Endodermal cell (in vitro differentiated cells): ENCODE measurements around the gene ITPKC. TPM values are rescaled to one million over a fixed set of nuclear protein-coding genes. Genes with fewer than 3 reads are reported as not detected.

Experiments used
- DNase-seq: peaks from one replicate; pipeline ENCODE4 v3.0.0-alpha.2; 2017
- H3K27ac ChIP-seq: 2 replicates; pipeline ENCODE4 v1.5.1; 2013; ENCODE audit warnings: mild to moderate bottlenecking, low read depth, low read length, moderate library complexity
- H3K27me3 ChIP-seq: 2 replicates; pipeline ENCODE4 v1.6.1; 2013; ENCODE audit warnings: mild to moderate bottlenecking, low read length, moderate library complexity; ENCODE audit not compliant: insufficient read depth, control insufficient read depth, poor library complexity, severe bottlenecking
- H3K36me3 ChIP-seq: 2 replicates; pipeline ENCODE4 v1.7.0; 2013; ENCODE audit warnings: mild to moderate bottlenecking, low read length, moderate library complexity; ENCODE audit not compliant: control insufficient read depth, insufficient read depth
- H3K4me1 ChIP-seq: one replicate; pipeline ENCODE4 v1.7.0; 2013; ENCODE audit warnings: low read length; ENCODE audit not compliant: control insufficient read depth, insufficient read depth
- H3K4me3 ChIP-seq: 2 replicates; pipeline ENCODE4 v1.5.1; 2013; ENCODE audit warnings: mild to moderate bottlenecking, low read length, moderate library complexity
- H3K9ac ChIP-seq: 2 replicates; pipeline ENCODE4 v1.6.1; 2013; ENCODE audit warnings: mild to moderate bottlenecking, low read length, moderate library complexity; ENCODE audit not compliant: poor library complexity, severe bottlenecking; ENCODE audit errors: extremely low read depth
- H3K9me3 ChIP-seq: 2 replicates; pipeline ENCODE4 v1.6.1; 2013; ENCODE audit warnings: mild to moderate bottlenecking, low read length, moderate library complexity; ENCODE audit not compliant: control insufficient read depth
- H3K27ac Mint-ChIP-seq: 2 replicates; pipeline ENCODE4 v1.8.0; 2020; ENCODE audit warnings: mixed read lengths
- H3K27me3 Mint-ChIP-seq: 2 replicates; pipeline ENCODE4 v1.8.0; 2021; ENCODE audit warnings: mild to moderate bottlenecking, mixed read lengths; ENCODE audit not compliant: insufficient read depth
- H3K36me3 Mint-ChIP-seq: 2 replicates; pipeline ENCODE4 v1.8.0; 2020; ENCODE audit warnings: low read depth, mixed read lengths
- H3K4me1 Mint-ChIP-seq: 2 replicates; pipeline ENCODE4 v1.8.0; 2020; ENCODE audit warnings: mixed read lengths
- H3K4me3 Mint-ChIP-seq: 2 replicates; pipeline ENCODE4 v1.8.0; 2020; ENCODE audit warnings: mild to moderate bottlenecking, moderate library complexity, mixed read lengths
- H3K9me3 Mint-ChIP-seq: 2 replicates; pipeline ENCODE4 v1.8.0; 2020; ENCODE audit warnings: mild to moderate bottlenecking, mixed read lengths
- CTCF ChIP-seq: fragments of 200-600 bp; sonication (generic); conservative IDR thresholded peaks from 2 replicates; pipeline ENCODE4 v1.5.0; 2021; ENCODE audit warnings: antibody characterized with exemption, mild to moderate bottlenecking
- WGBS, 2 experiments: methylation state at CpG; one replicate each; pipeline versions ENCODE4 v1.1.5 to v1.1.7; 2013; ENCODE audit warnings: missing lambda C conversion rate in 2 of 2, mixed read lengths in 1 of 2; ENCODE audit not compliant: insufficient coverage in 1 of 2, insufficient read length in 1 of 2; 5-methylcytosine and 5-hydroxymethylcytosine counted together
- total RNA-seq, 2 donors: library from RNA; stranded (reverse); fragmentation: NEBNext Ultra II Directional in 1 of 2; extraction: Animal tissue kit (Norgen Biotek cat#: 25700) in 1 of 2; gene quantifications; 2 replicates in 1 of 2; 3 replicates in 1 of 2; pipeline ENCODE4 v1.2.1, GENCODE V29; 2021

ITPKC gene
- total RNA-seq, 2 donors from 2014 or later, result 9.9 to 11.1 TPM

DNA sequence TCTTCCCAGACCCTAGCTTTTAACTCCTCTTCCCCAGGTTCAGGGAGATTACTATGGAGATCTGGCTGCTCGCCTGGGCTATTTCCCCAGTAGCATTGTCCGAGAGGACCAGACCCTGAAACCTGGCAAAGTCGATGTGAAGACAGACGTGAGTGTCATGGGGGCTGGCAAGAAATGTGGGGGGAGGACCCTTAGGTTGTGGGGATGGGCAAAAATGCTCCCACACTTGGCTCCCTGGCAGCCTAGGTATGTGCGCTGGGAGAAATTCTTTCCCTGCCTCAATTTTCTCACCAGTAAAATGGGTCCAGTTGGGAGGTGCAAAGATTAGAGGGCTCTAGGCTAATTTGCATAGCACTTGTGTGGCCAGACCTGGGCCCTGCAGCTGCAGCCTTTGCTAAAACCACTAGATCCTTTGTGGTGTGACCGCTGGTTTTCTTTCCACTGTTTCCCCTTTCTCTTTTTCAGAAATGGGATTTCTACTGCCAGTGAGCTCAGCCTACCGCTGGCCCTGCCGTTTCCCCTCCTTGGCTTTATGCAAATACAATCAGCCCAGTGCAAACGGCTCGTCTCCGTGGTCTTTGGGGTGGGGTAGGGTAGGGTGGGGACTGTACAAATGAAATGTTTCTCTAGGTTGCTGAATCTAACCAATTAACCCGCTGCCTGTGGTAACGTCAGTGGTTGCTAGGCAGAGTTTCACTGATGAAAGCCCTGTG is 60.2 kb downstream of the ITPKC start:
- peaks cover 7% of the 10 kb centered on the region for H3K4me1 Mint-ChIP-seq
- 25 to 35% methylated on average over 7 to 13 of the region's 13 CpGs for WGBS, 2 experiments
- Histone ChIP-seq H3K27me3 (no peaks in the 10 kb centered on the region), H3K27ac (peak overlapping the region; percentile 100), H3K9me3 (no peaks in the 10 kb centered on the region), H3K9ac (peak overlapping the region; percentile 87), H3K4me3 (peak overlapping the region; percentile 91), H3K4me1 (no peaks in the 10 kb centered on the region), H3K36me3 (no peaks in the 10 kb centered on the region)
- DNase-seq, result peak; percentile 96
- peak overlapping the region; percentile 85 for H3K4me3 Mint-ChIP-seq
- peaks cover 7% of the 10 kb centered on the region for H3K36me3 Mint-ChIP-seq
- no peaks in the 10 kb centered on the region for H3K9me3 Mint-ChIP-seq
- no peaks in the 10 kb centered on the region for H3K27me3 Mint-ChIP-seq
- no peak for TF ChIP-seq CTCF
- H3K27ac Mint-ChIP-seq, result peak overlapping the region; percentile 100

GRCh38 chr19:40777645-40777936 is 60.7 kb downstream of the ITPKC start:
- Histone ChIP-seq H3K4me1 (no peaks in the 10 kb centered on the region), H3K27me3 (no peaks in the 10 kb centered on the region), H3K27ac (peak overlapping the region; percentile 100), H3K9me3 (no peaks in the 10 kb centered on the region), H3K4me3 (peak overlapping the region; percentile 91), H3K9ac (peak overlapping the region; percentile 87), H3K36me3 (no peaks in the 10 kb centered on the region)
- Mint-ChIP-seq H3K4me3 (peak overlapping the region; percentile 85), H3K9me3 (no peaks in the 10 kb centered on the region), H3K4me1 (peaks cover 7% of the 10 kb centered on the region), H3K27ac (peak overlapping the region; percentile 100), H3K36me3 (peaks cover 10% of the 10 kb centered on the region), H3K27me3 (no peaks in the 10 kb centered on the region)
- TF ChIP-seq CTCF, result no peak
- WGBS, 2 experiments, result 0% methylated on average over 9 to 10 of the region's 10 CpGs
- DNase-seq, result no peak

GRCh38 chr19:40777937-40778705 is 61.2 kb downstream of the ITPKC start, which contains the start of gene RAB4B:
Gene RAB4B, plus strand, starts transcription at chr19:40778247. Its CDS starts 129 bp downstream, at chr19:40778376.
- Histone ChIP-seq H3K27ac (peak within 1 kb of the TSS; percentile 100), H3K4me3 (peak within 1 kb of the TSS; percentile 91), H3K9me3 (no peaks in the 10 kb centered on the region), H3K36me3 (no peaks in the 10 kb centered on the region), H3K4me1 (no peaks in the 10 kb centered on the region), H3K27me3 (no peaks in the 10 kb centered on the region), H3K9ac (peak within 1 kb of the TSS; percentile 87)
- Mint-ChIP-seq H3K4me1 (peaks cover 7% of the 10 kb centered on the region), H3K27ac (peak within 1 kb of the TSS; percentile 100), H3K4me3 (peak within 1 kb of the TSS; percentile 85), H3K27me3 (no peaks in the 10 kb centered on the region), H3K36me3 (peaks cover 10% of the 10 kb centered on the region), H3K9me3 (no peaks in the 10 kb centered on the region)
- peak; percentile 100 for DNase-seq
- TF ChIP-seq CTCF, result no peak
- WGBS, 2 experiments, result 0% methylated on average over 7 to 56 of the region's 56 CpGs
